AG04450 (cell line): ENCODE results near the gene RNF14. TPM values are rescaled to one million over a fixed set of nuclear protein-coding genes. Genes with fewer than 3 reads are reported as not detected.

Experiments
- CTCF ChIA-PET: fragments of 300-600, 350-600 bp; formaldehyde crosslinking; extraction: SDS; loops from one replicate; lab custom pipeline; 2022; ENCODE audit warnings: antibody characterized with exemption, inconsistent platforms; lab: Charles Lee
- POLR2A ChIA-PET: fragments of 350-600 bp; formaldehyde crosslinking; extraction: SDS; loops from one replicate; lab custom pipeline; 2021; ENCODE audit warnings: antibody characterized with exemption, inconsistent platforms; lab: Yijun Ruan, JAX
- DNase-seq: peaks from one replicate; pipeline ENCODE4 v3.0.0-alpha.2; 2011; ENCODE audit warnings: low read depth, low spot score
- H3K27ac ChIP-seq: one replicate; pipeline ENCODE4 v1.5.1; 2012; ENCODE audit warnings: low read depth, low read length, control low read depth
- H3K27me3 ChIP-seq: one replicate; pipeline ENCODE4 v1.6.0; 2012; ENCODE audit warnings: low read length; ENCODE audit not compliant: control insufficient read depth, insufficient read depth
- H3K4me3 ChIP-seq: 2 replicates; pipeline ENCODE4 v1.5.1; 2011; ENCODE audit warnings: mild to moderate bottlenecking, low read depth, low read length, control low read depth
- H3K9me3 ChIP-seq: 2 replicates; pipeline ENCODE4 v1.5.1; 2012; ENCODE audit warnings: low read length; ENCODE audit not compliant: control insufficient read depth, insufficient read depth
- polyA plus RNA-seq: library from polyadenylated mRNA; depleted of rRNA; stranded (reverse); fragments of >200 nt; gene quantifications from 2 replicates; pipeline ENCODE4 v1.2.3, GENCODE V29; 2011
- TF ChIP-seq, protein P1 (sequence below): IDR thresholded peaks from 2 replicates; pipeline ENCODE4 v1.5.1; 2011; ENCODE audit warnings: low read depth, low read length, control low read depth, inconsistent platforms

RNF14 gene
- polyA plus RNA-seq, 1 experiment, result 38.1 TPM

DNA sequence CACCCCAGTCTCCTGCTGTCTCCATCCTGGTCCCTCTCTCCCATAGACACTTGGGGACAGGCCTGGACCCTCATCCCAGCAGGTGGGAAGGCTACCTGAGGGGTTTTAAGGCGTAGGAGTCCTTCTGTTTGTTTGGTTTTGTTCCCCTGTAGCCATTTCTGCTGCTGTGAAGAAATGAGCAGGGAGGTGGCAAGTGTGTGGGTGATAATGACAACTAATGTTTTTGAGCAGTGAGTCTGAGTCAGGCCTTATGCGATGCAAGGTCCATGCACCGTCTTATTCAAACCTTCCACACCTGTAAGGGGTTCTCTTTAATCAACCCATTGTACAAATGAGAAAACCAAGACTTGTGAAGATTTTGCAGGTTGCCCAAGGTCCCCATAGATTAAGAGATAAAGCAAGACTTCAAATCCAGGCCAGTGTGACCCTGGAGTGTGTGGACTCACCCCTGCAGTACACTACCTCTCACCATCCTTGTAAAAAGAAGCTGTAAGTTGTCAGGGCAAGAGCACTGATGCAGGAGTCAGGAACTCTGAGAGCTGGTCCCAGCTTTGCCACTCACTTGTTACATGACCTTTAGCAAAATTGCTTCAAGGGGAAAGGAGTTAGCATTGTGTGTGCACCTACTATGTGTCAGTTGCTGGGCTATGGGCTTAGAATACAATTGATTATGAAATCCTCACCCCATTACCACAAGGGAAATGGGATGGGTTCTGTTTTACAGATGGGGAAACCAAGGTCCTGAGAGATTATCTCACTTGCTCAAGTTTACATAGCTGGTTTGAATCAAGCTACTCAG is 18.5 kb upstream of the RNF14 start:
- no peak for DNase-seq
- Histone ChIP-seq H3K27ac (no peak overlapping the region), H3K4me3 (no peak overlapping the region), H3K27me3 (peaks cover 35% of the 10 kb centered on the region), H3K9me3 (no peaks in the 10 kb centered on the region; the same call in 1 of the 2 replicates)
- TF ChIP-seq, protein P1, sequence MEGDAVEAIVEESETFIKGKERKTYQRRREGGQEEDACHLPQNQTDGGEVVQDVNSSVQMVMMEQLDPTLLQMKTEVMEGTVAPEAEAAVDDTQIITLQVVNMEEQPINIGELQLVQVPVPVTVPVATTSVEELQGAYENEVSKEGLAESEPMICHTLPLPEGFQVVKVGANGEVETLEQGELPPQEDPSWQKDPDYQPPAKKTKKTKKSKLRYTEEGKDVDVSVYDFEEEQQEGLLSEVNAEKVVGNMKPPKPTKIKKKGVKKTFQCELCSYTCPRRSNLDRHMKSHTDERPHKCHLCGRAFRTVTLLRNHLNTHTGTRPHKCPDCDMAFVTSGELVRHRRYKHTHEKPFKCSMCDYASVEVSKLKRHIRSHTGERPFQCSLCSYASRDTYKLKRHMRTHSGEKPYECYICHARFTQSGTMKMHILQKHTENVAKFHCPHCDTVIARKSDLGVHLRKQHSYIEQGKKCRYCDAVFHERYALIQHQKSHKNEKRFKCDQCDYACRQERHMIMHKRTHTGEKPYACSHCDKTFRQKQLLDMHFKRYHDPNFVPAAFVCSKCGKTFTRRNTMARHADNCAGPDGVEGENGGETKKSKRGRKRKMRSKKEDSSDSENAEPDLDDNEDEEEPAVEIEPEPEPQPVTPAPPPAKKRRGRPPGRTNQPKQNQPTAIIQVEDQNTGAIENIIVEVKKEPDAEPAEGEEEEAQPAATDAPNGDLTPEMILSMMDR, result no peak
- CTCF ChIA-PET, result interaction anchor here (0.5 to 1.9 kb wide), 2 partner anchors 10 to 16 kb away, joined by 3 to 20 read pairs; no protein-coding TSS in a partner anchor
- POLR2A ChIA-PET, result no interaction called here

DNA sequence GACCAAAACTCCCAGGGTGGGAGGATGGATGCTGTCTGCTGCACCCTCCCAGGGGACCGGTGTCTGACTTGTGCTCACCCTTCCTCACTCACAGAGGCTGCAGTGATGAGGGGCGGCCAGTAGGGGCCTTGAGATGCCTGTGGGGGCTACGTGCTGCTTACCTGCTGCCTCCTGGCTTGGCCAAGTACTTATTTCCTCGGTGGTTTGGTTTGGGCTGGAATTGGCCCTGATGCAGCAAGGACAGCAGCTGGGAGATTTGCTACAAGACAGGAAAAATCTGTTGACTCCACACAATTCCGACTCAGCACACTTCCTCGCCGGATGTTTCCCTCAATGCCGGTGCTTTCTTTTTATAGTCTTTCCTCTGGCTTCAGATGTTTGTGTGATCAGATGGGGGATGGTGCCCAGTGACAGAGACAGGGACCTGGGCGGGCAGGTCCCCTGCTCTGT is 17.5 kb upstream of the RNF14 start:
- ChIA-PET POLR2A (no interaction called here), CTCF (interaction anchor here (1.9 kb wide), 1 partner anchor 9 kb away, joined by 20 read pairs; no protein-coding TSS in a partner anchor)
- Histone ChIP-seq H3K4me3 (no peak overlapping the region), H3K27me3 (peaks cover 34% of the 10 kb centered on the region), H3K27ac (no peak overlapping the region), H3K9me3 (no peaks in the 10 kb centered on the region; the same call in 1 of the 2 replicates)
- no peak for DNase-seq
- TF ChIP-seq, protein P1, result peak; percentile 55

DNA sequence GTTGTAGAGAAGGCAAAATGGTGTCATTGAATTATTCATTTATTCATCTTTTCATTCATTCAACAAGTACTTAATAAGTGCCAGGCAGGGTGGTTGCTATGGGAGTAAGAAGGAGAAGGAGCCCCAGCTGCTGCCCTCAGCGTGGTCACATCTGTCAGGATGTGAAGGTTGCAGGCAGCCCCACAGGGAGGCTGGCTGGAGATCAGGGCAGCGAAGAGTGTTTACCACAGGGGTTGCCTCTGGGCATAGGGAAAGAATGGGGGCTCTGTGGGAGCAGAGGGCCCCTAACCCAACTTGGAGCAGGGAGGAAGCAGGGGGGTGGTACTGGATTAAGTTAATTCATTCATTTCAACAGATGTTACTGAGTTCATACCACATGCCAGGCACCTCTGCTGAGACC is 16.9 kb upstream of the RNF14 start:
- TF ChIP-seq, protein P1, result no peak
- H3K9me3 ChIP-seq, result no peaks in the 10 kb centered on the region; the same call in 1 of the 2 replicates
- no peak overlapping the region for H3K4me3 ChIP-seq
- ChIA-PET CTCF (interaction anchor here (1.2 to 1.9 kb wide), 2 partner anchors 9 to 260 kb away, joined by 3 to 20 read pairs; no protein-coding TSS in a partner anchor), POLR2A (no interaction called here)
- H3K27me3 ChIP-seq, result peaks cover 32% of the 10 kb centered on the region
- no peak overlapping the region for H3K27ac ChIP-seq
- no peak for DNase-seq

DNA sequence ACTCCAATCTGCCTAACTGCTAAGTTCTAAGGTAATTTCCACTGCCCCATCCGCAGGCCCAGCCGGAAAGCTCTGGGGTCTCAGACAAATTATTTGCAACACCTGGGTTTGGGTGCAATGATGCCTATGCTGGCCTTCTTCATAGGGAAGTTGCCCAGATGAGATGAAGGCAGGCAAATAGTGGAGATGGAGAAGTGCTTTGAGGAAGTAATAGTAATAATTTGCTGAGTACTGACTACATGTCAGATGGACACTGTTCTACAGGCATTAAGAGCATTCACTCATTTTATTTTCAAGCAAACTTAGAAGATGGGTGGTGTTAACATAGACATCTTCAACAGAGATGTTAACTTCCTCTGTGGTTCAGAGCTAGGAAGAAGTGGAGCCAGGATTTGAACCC is 14.7 kb upstream of the RNF14 start:
- Histone ChIP-seq H3K27me3 (peaks cover 28% of the 10 kb centered on the region), H3K4me3 (no peak overlapping the region), H3K27ac (no peak overlapping the region), H3K9me3 (no peaks in the 10 kb centered on the region; the same call in 1 of the 2 replicates)
- ChIA-PET POLR2A (no interaction called here), CTCF (interaction anchor here (0.8 to 10.5 kb wide), 2 partner anchors 10 to 258 kb away, joined by 3 to 422 read pairs; no protein-coding TSS in a partner anchor)
- TF ChIP-seq, protein P1, result no peak
- DNase-seq, result no peak
